Endothelial cell of umbilical vein (primary cell): ENCODE results near the gene C16orf86. TPM values are rescaled to one million over a fixed set of nuclear protein-coding genes. Genes with fewer than 3 reads are reported as not detected.

ENCODE experiments used
- BruUV-seq: library from RNA; stranded (reverse); fragments of 400-500 nt; replicated peaks from 2 replicates; lab custom pipeline; 2021; lab: Mats Ljungman, UMichigan
- CTCF ChIA-PET: fragments of 300-600, 350-600 bp; sonication (Branson Sonifier 250); formaldehyde crosslinking; loops from one replicate; lab custom pipeline; 2021; ENCODE audit warnings: antibody characterized with exemption, inconsistent platforms; lab: Charles Lee
- POLR2A ChIA-PET: fragments of 300-600, 350-600 bp; sonication (Branson Sonifier 250); formaldehyde crosslinking; loops from one replicate; lab custom pipeline; 2021; ENCODE audit warnings: antibody characterized with exemption, inconsistent platforms; lab: Charles Lee
- DNase-seq: peaks from one replicate; pipeline ENCODE4 v3.0.0-alpha.2; 2011; ENCODE audit warnings: low read depth, low spot score
- FAIRE-seq: peaks from 2 replicates; lab custom pipeline; 2011; peaks lifted over from hg19 to GRCh38; lab: Jason Lieb, UNC
- H2AFZ ChIP-seq: 2 replicates; pipeline ENCODE4 v1.6.0; 2012; ENCODE audit warnings: low read depth, low read length, control low read depth, inconsistent platforms
- H3K27ac ChIP-seq: 2 replicates; pipeline ENCODE4 v1.5.1; 2011; ENCODE audit warnings: low read depth, mild to moderate bottlenecking, control low read depth, low read length, moderate library complexity; ENCODE audit not compliant: insufficient read depth
- H3K27me3 ChIP-seq, 2 experiments: 2 replicates each; pipeline versions ENCODE4 v1.6.0 to v1.6.1; 2011; ENCODE audit warnings: low read length in 2 of 2, mixed read lengths in 1 of 2; ENCODE audit not compliant: control insufficient read depth in 2 of 2, insufficient read depth in 2 of 2
- H3K36me3 ChIP-seq, 2 experiments: 2 replicates in 1 of 2; 3 replicates in 1 of 2; pipeline ENCODE4 v1.5.1; 2011; ENCODE audit warnings: low read length in 2 of 2, mild to moderate bottlenecking in 1 of 2, moderate library complexity in 1 of 2; ENCODE audit not compliant: control insufficient read depth in 2 of 2, insufficient read depth in 2 of 2; ENCODE audit errors: extremely low read depth in 1 of 2
- H3K4me1 ChIP-seq: 3 replicates; pipeline ENCODE4 v1.5.1; 2011; ENCODE audit warnings: mild to moderate bottlenecking, low read length; ENCODE audit not compliant: control insufficient read depth, insufficient read depth; ENCODE audit errors: extremely low read depth
- H3K4me2 ChIP-seq: 2 replicates; pipeline ENCODE4 v1.6.1; 2011; ENCODE audit warnings: low read length, control low read depth, mixed read lengths; ENCODE audit not compliant: insufficient read depth
- H3K4me3 ChIP-seq, 3 experiments: fragments of 200-600 bp in 1 of 3; sonication (generic), shearing (Covaris generic) in 1 of 3; replicated peaks in 1 of 3; 2 replicates each; pipeline ENCODE4 v1.5.1; 2011 to 2016; ENCODE audit warnings: control low read depth in 3 of 3, low read length in 3 of 3, mild to moderate bottlenecking in 2 of 3, inconsistent platforms in 1 of 3, low read depth in 1 of 3, moderate library complexity in 1 of 3; ENCODE audit not compliant: insufficient read depth in 1 of 3
- H3K79me2 ChIP-seq: 2 replicates; pipeline ENCODE4 v1.6.0; 2012; ENCODE audit warnings: low read length, inconsistent platforms; ENCODE audit not compliant: control insufficient read depth, insufficient read depth
- H3K9ac ChIP-seq: replicated peaks from 2 replicates; pipeline ENCODE3; 2011; ENCODE audit warnings: low read length, control low read depth; ENCODE audit not compliant: insufficient read depth; ENCODE audit errors: extremely low read depth
- H3K9me1 ChIP-seq: replicated peaks from 3 replicates; pipeline ENCODE4 v1.6.0; 2011; ENCODE audit warnings: mild to moderate bottlenecking, low read length; ENCODE audit not compliant: control insufficient read depth, insufficient read depth; ENCODE audit errors: extremely low read depth
- H3K9me3 ChIP-seq: replicated peaks from 2 replicates; pipeline ENCODE4 v1.5.1; 2012; ENCODE audit warnings: low read length, inconsistent platforms; ENCODE audit not compliant: control insufficient read depth, insufficient read depth
- H4K20me1 ChIP-seq: replicated peaks from 2 replicates; pipeline ENCODE3; 2011; ENCODE audit warnings: mild to moderate bottlenecking, low read length; ENCODE audit not compliant: control insufficient read depth, insufficient read depth; ENCODE audit errors: extremely low read depth
- CTCF ChIP-seq, 2 donors: IDR thresholded peaks; 1 replicate in 1 of 2; 2 replicates in 1 of 2; pipeline ENCODE4 v1.5.1; 2011; ENCODE audit warnings: low read length in 2 of 2, mild to moderate bottlenecking in 2 of 2, moderate library complexity in 2 of 2, control low read depth in 1 of 2, inconsistent platforms in 1 of 2, low read depth in 1 of 2; ENCODE audit not compliant: insufficient read depth in 1 of 2; ENCODE audit errors: extremely low read depth in 1 of 2
- FOS ChIP-seq: IDR thresholded peaks from 2 replicates; pipeline ENCODE4 v1.6.1; 2011; ENCODE audit warnings: mild to moderate bottlenecking, low read length, moderate library complexity, borderline replicate concordance; ENCODE audit not compliant: insufficient read depth
- JUN ChIP-seq: IDR thresholded peaks from 2 replicates; pipeline ENCODE4 v1.6.1; 2011; ENCODE audit warnings: borderline replicate concordance, low read depth; ENCODE audit not compliant: insufficient read length, insufficient read depth
- MYC ChIP-seq: IDR thresholded peaks from one replicate; pipeline ENCODE4 v1.6.1; 2011; ENCODE audit warnings: mild to moderate bottlenecking, low read depth, low read length
- POLR2A ChIP-seq: IDR thresholded peaks from 2 replicates; pipeline ENCODE4 v1.6.1; 2012; ENCODE audit warnings: low read depth, mild to moderate bottlenecking, control low read depth, low read length
- POLR2AphosphoS5 ChIP-seq: IDR thresholded peaks from 2 replicates; pipeline ENCODE4 v1.6.1; 2012; ENCODE audit warnings: low read depth, mild to moderate bottlenecking, control low read depth, low read length, moderate library complexity; ENCODE audit not compliant: insufficient read depth
- dilution Hi-C: fragments of 300-500 bp; cut with MboI; formaldehyde crosslinking; loops from one replicate; pipeline ENCODE4 v1.15.0; 2019; ENCODE audit warnings: low sequenced_read_pairs; ENCODE audit not compliant: extremely low pct_ligation_motif_present
- intact Hi-C: fragments of 100-400 bp; cut with micrococcal nuclease; formaldehyde crosslinking; loops from one replicate; pipeline ENCODE4 v1.10.0; 2022
- polyA plus RNA-seq, 4 experiments: library from polyadenylated mRNA; depleted of rRNA in 3 of 4; stranded (reverse) in 3 of 4; unstranded in 1 of 4; fragments of >200 nt; gene quantifications; 2 replicates each; pipeline versions ENCODE4 v1.2.1 to v1.2.3, GENCODE V29; 2011 to 2012; ENCODE audit warnings: missing spikeins in 1 of 4
- total RNA-seq: library from RNA; stranded (reverse); gene quantifications from 2 replicates; pipeline ENCODE4 v1.2.3, GENCODE V29; 2021

C16orf86 gene
- total and polyA plus RNA-seq, 2 donors (not counting 3 experiments of a cell fraction or from before 2014, with no cell fraction given), result 0.62 to 0.98 TPM

- no peaks in the 10 kb centered on the region for H3K9me3 ChIP-seq
- ChIA-PET CTCF (no interaction called here), POLR2A (no interaction called here)
- H3K4me1 ChIP-seq, result peaks cover 8% of the 10 kb centered on the region
- intact Hi-C loops, result no loop called here
- no peaks in the 10 kb centered on the region for H4K20me1 ChIP-seq
- FAIRE-seq (no peak), DNase-seq (no peak)
- no peak overlapping the region for H3K9ac ChIP-seq
- H2AFZ ChIP-seq, result no peak overlapping the region
- BruUV-seq, result no TSS peak
- TF ChIP-seq CTCF (IDR thresholded peaks at IDR 0.05; ENCODE audit: extremely low read depth in 1 of 2, insufficient read depth in 1 of 2, low read depth in 1 of 2, low read length in 2 of 2) (no peak), POLR2A (no peak), FOS (no peak), POLR2AphosphoS5 (no peak), MYC (no peak), JUN (no peak)
- H3K36me3 ChIP-seq, result no peaks in the 10 kb centered on the region
- H3K4me2 ChIP-seq, result no peak overlapping the region
- dilution Hi-C loops, result no loop called here
- no peak overlapping the region for H3K4me3 ChIP-seq
- peaks cover 20 to 22% of the 10 kb centered on the region in 2 experiments for H3K27me3 ChIP-seq
- no peaks in the 10 kb centered on the region for H3K79me2 ChIP-seq
- no peaks in the 10 kb centered on the region for H3K9me1 ChIP-seq
- H3K27ac ChIP-seq, result no peak overlapping the region
Measured at GRCh38 chr16:67655363-67655762, 11.3 kb upstream of the C16orf86 start.
